Measurements from ENCODE around the gene CCDC179. TPM values are rescaled to one million over a fixed set of nuclear protein-coding genes. Genes with fewer than 3 reads are reported as not detected.

Gene CCDC179
- total and polyA plus RNA-seq, 12 donors = not detected

- Histone ChIP-seq H3K27ac (no peak overlapping the region), H3K4me1 (peaks cover 0 to 5% (median 0%) of the 10 kb centered on the region in 9 donors), H3K27me3 (no peaks in the 10 kb centered on the region), H3K4me3 (no peak overlapping the region), H3K9me3 (no peaks in the 10 kb centered on the region), H3K36me3 (no peaks in the 10 kb centered on the region)
- TF ChIP-seq, protein P1, sequence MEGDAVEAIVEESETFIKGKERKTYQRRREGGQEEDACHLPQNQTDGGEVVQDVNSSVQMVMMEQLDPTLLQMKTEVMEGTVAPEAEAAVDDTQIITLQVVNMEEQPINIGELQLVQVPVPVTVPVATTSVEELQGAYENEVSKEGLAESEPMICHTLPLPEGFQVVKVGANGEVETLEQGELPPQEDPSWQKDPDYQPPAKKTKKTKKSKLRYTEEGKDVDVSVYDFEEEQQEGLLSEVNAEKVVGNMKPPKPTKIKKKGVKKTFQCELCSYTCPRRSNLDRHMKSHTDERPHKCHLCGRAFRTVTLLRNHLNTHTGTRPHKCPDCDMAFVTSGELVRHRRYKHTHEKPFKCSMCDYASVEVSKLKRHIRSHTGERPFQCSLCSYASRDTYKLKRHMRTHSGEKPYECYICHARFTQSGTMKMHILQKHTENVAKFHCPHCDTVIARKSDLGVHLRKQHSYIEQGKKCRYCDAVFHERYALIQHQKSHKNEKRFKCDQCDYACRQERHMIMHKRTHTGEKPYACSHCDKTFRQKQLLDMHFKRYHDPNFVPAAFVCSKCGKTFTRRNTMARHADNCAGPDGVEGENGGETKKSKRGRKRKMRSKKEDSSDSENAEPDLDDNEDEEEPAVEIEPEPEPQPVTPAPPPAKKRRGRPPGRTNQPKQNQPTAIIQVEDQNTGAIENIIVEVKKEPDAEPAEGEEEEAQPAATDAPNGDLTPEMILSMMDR (IDR thresholded peaks at IDR 0.05) = no peak
- intact Hi-C loops (cut with DNase I) = no loop called here
- no peak for DNase-seq
- WGBS, 2 donors = 83 to 86% methylated on average over 3 of the region's 3 CpGs
- no peak for ATAC-seq
Observed at GRCh38 chr11:22797047-22797446, 63.2 kb downstream of the CCDC179 start.

Other genes starting within 250 kb of the CCDC179 start
- 1 to 10 TPM; 3.1 to 7.6 (median 4.8) TPM for gene FANCF, start 234.7 kb downstream of the CCDC179 start, total RNA-seq
- gene FANCF, start 234.7 kb downstream of the CCDC179 start, polyA plus RNA-seq = 1 to 10 TPM; 3.5 to 4.4 TPM
- gene GAS2, start 193.9 kb downstream of the CCDC179 start, total RNA-seq = 10 to 100 TPM in 8 of 10 donors, 1 to 10 TPM in 2; 7.4 to 21.7 (median 14.1) TPM
- 1 to 10 TPM; 1.5 to 6.9 TPM for gene GAS2, start 193.9 kb downstream of the CCDC179 start, polyA plus RNA-seq
- 10 to 100 TPM; 16.9 to 30.3 (median 25.3) TPM for gene SVIP, start 30.7 kb downstream of the CCDC179 start, total RNA-seq
- 10 to 100 TPM in 1 of 2 donors, 1 to 10 TPM in 1; 9.7 to 15.6 TPM for gene SVIP, start 30.7 kb downstream of the CCDC179 start, polyA plus RNA-seq

Data from heart right ventricle (tissue), 16 donors.